Ishikawa (cell line): Measurements from ENCODE around the gene TRAFD1.

Experiments used
- CEBPB ChIP-seq: IDR thresholded peaks from 2 replicates; pipeline ENCODE4 v1.6.1; 2012
- CREB1 ChIP-seq: IDR thresholded peaks from 2 replicates; pipeline ENCODE4 v1.6.1; 2012; ENCODE audit warnings: low read depth
- EGR1 ChIP-seq: IDR thresholded peaks from 2 replicates; pipeline ENCODE4 v1.6.1; 2012
- EP300 ChIP-seq: IDR thresholded peaks from 2 replicates; pipeline ENCODE4 v1.6.1; 2012; ENCODE audit warnings: borderline replicate concordance
- FOXM1 ChIP-seq: IDR thresholded peaks from 2 replicates; pipeline ENCODE4 v1.6.1; 2012; ENCODE audit warnings: low read depth, borderline replicate concordance
- MAX ChIP-seq: IDR thresholded peaks from 2 replicates; pipeline ENCODE4 v1.6.1; 2012
- NFIC ChIP-seq: IDR thresholded peaks from 2 replicates; pipeline ENCODE4 v1.6.1; 2012
- RAD21 ChIP-seq: IDR thresholded peaks from 2 replicates; pipeline ENCODE4 v1.6.1; 2012; ENCODE audit warnings: low read depth
- REST ChIP-seq: IDR thresholded peaks from 2 replicates; pipeline ENCODE4 v1.6.1; 2012; ENCODE audit warnings: low read depth, mild to moderate bottlenecking
- TAF1 ChIP-seq: IDR thresholded peaks from 2 replicates; pipeline ENCODE4 v1.6.1; 2012; ENCODE audit warnings: low read depth, mild to moderate bottlenecking
- TCF12 ChIP-seq: IDR thresholded peaks from 2 replicates; pipeline ENCODE4 v1.6.1; 2012; ENCODE audit warnings: low read depth
- TEAD4 ChIP-seq: IDR thresholded peaks from 2 replicates; pipeline ENCODE4 v1.6.1; 2012
- USF1 ChIP-seq: IDR thresholded peaks from 2 replicates; pipeline ENCODE4 v1.6.1; 2012
- YY1 ChIP-seq: IDR thresholded peaks from 2 replicates; pipeline ENCODE4 v1.6.1; 2012; ENCODE audit warnings: low read depth
- ZBTB7A ChIP-seq: IDR thresholded peaks from 2 replicates; pipeline ENCODE4 v1.6.1; 2012; ENCODE audit warnings: low read depth

TRAFD1 gene

GRCh38 chr12:112163471-112163991 lies 38.2 kb downstream of the TRAFD1 start:
- TF ChIP-seq MAX: no peak
- no peak for TF ChIP-seq RAD21
- TF ChIP-seq USF1: no peak
- TF ChIP-seq CREB1: no peak
- TF ChIP-seq TAF1: no peak
- no peak for TF ChIP-seq YY1
- no peak for TF ChIP-seq FOXM1
- no peak for TF ChIP-seq EP300
- TF ChIP-seq CEBPB: no peak
- TF ChIP-seq NFIC: no peak
- TF ChIP-seq TCF12: no peak
- no peak for TF ChIP-seq ZBTB7A
- no peak for TF ChIP-seq REST
- no peak for TF ChIP-seq EGR1
- TF ChIP-seq TEAD4: no peak

- TF ChIP-seq RAD21 (no peak), MAX (no peak), EGR1 (no peak), FOXM1 (no peak), TCF12 (no peak)
Observed at GRCh38 chr12:112164011-112164660, 38.8 kb downstream of the TRAFD1 start.

GRCh38 chr12:112165624-112166023 lies 40.3 kb downstream of the TRAFD1 start:
- TF ChIP-seq EP300 (no peak), RAD21 (no peak), NFIC (no peak), YY1 (no peak), TCF12 (no peak), TEAD4 (no peak), FOXM1 (no peak), MAX (no peak)

- TF ChIP-seq RAD21 (no peak), MAX (no peak), FOXM1 (no peak), TAF1 (no peak), NFIC (no peak), REST (no peak), CEBPB (no peak), TCF12 (no peak), EP300 (no peak), USF1 (no peak), ZBTB7A (no peak), EGR1 (no peak), CREB1 (no peak)
Observed at GRCh38 chr12:112166051-112167015, 41.0 kb downstream of the TRAFD1 start.

GRCh38 chr12:112167031-112167461 lies 41.7 kb downstream of the TRAFD1 start:
- TF ChIP-seq YY1 (no peak), FOXM1 (no peak)
